ENCODE results near the gene MGAT3. TPM values are rescaled to one million over a fixed set of nuclear protein-coding genes. Genes with fewer than 3 reads are reported as not detected.

The MGAT3 gene
- total and polyA plus RNA-seq, 2 of the 13 experiments (the other 11 are each of a cell fraction or from before 2014, with no cell fraction given), result 0.11 to 0.15 TPM

GRCh38 chr22:39528681-39529486 is 72.1 kb downstream of the MGAT3 start (continued):
- TF ChIP-seq ARID4A (CRISPR knock-in tag; IDR thresholded peaks at IDR 0.05; ENCODE audit: borderline replicate concordance) (peak; percentile 79; the same call in 1 of the 2 replicates), MTF1 (CRISPR knock-in tag; IDR thresholded peaks at IDR 0.05) (no peak), GABPA (IDR thresholded peaks at IDR 0.05; ENCODE audit: low read depth, low read length) (peak; percentile 46), GABPA (CRISPR knock-in tag; IDR thresholded peaks at IDR 0.05; ENCODE audit: low read depth) (peak; percentile 77), HOXA3 (CRISPR knock-in tag; IDR thresholded peaks at IDR 0.05) (peak; percentile 87), GLI4 (CRISPR knock-in tag; IDR thresholded peaks at IDR 0.05; ENCODE audit: borderline replicate concordance) (no peak), NFIC (IDR thresholded peaks at IDR 0.05; ENCODE audit: low read length) (no peak), TAF15 (IDR thresholded peaks at IDR 0.05; ENCODE audit: low read depth, low read length, poor library complexity, severe bottlenecking) (no peak), ZNF282 (IDR thresholded peaks at IDR 0.05; ENCODE audit: partially characterized antibody) (no peak), CTCF (CRISPR knock-in tag; IDR thresholded peaks at IDR 0.05) (peak; percentile 100), RAD21 (CRISPR knock-in tag; IDR thresholded peaks at IDR 0.05) (peak; percentile 98), PTBP1 (IDR thresholded peaks at IDR 0.05; ENCODE audit: low read depth, low read length, poor library complexity, severe bottlenecking) (peak; percentile 91), ARID5B (CRISPR knock-in tag; IDR thresholded peaks at IDR 0.05) (peak; percentile 70), CC2D1A (CRISPR knock-in tag; IDR thresholded peaks at IDR 0.05) (peak; percentile 67; the same call in 1 of the 2 replicates), ZC3H13 (CRISPR knock-in tag; IDR thresholded peaks at IDR 0.05) (peak; percentile 90)
